G401.6 (cell line): ENCODE data around the gene NASP.

Experiments used
- FAIRE-seq: peaks from 2 replicates; lab custom pipeline; 2012; peaks lifted over from hg19 to GRCh38; lab: Jason Lieb, UNC

The NASP gene, protein sequence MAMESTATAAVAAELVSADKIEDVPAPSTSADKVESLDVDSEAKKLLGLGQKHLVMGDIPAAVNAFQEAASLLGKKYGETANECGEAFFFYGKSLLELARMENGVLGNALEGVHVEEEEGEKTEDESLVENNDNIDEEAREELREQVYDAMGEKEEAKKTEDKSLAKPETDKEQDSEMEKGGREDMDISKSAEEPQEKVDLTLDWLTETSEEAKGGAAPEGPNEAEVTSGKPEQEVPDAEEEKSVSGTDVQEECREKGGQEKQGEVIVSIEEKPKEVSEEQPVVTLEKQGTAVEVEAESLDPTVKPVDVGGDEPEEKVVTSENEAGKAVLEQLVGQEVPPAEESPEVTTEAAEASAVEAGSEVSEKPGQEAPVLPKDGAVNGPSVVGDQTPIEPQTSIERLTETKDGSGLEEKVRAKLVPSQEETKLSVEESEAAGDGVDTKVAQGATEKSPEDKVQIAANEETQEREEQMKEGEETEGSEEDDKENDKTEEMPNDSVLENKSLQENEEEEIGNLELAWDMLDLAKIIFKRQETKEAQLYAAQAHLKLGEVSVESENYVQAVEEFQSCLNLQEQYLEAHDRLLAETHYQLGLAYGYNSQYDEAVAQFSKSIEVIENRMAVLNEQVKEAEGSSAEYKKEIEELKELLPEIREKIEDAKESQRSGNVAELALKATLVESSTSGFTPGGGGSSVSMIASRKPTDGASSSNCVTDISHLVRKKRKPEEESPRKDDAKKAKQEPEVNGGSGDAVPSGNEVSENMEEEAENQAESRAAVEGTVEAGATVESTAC

DNA sequence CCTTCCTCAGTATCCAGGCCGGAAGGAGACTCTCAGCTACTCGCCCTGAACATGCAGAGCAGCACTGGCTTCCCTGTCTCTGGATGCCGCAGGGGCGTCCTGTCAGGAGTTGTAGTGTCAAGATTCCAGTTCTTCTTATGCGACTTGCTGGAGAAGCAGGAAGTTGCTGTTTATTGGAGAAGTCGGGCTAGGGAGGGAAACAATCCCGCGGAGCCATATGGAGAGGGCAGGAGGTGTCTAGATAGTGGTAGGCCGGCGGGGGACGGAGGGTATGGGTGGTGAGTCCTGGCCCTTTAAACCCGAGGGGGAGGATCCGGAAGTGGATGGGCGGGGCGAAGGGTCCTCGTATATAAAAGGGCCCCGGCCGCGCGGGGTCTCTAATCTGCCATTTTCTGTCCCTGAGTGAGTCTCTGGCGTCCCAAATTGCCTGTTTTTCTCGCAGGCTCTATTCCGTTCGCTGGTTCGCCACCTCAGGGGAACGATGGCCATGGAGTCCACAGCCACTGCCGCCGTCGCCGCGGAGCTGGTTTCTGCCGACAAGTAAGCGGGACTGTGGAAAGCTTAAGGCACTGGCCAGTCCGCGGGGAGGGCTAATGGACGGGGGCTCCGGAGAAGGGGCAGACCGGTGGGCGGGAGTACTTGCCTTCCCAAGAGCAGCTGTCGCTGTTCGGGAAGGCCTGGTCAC, at the start of gene NASP:
Gene NASP (plus strand): TSS at position 376 of the 685 bp plus-strand sequence. CDS start 106 bp downstream, at position 482.
- FAIRE-seq = peak; percentile 37

DNA sequence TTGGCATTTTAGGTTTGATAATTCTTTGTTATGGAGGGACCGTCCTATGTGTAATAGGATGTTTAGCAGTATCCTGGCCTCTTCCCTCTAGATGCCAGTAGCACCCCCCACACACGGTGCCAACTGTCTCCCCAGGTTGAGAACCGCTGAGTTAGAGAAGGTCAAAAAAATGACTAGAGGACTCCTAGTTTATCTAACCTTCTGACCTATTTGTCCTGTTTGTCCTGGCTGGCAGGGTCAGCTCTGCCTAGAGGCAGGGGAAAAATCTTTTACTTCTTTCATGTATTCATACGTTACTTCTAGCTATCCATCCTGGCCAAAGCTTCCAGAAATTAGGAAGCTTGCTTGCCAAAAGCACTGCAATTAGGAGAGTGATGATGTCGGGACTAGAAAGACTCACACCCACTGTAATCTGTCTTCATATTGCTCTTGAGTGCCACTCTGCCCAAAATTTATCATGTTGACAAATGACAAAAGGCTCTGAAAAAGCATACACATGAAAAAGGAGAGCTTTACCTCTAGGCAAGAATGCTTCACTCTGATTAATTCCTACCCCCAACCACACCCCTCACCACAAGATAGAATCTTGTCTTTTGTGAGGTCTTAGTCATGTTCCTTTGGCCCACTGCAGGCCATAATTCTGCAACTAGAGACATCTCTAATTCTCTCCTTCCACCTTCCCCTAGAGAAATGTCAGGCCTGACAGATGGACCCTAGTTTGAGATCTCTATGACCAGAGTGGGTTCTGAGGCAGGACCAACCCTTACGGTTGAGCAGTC, 47.7 kb upstream of the NASP start:
- FAIRE-seq = no peak

DNA sequence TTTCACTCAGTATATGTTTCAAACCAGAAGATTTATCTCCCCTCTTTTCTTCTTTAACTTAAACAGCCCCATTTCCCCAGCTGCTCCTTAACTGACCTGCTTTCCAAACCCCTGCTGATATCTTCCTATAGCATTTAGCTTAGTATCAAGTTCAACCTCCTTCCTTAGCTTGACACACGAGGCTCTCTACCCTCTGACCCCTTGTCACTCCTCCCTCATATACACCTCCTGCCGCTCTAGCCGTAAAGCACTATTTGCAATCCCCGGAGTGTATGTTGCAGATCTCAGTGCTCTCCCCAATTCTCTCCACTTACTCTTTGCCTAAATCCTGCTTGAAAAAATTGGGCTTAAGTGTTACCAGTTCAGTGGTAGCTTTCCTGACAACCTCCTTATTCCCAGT, 47.0 kb upstream of the NASP start:
- no peak for FAIRE-seq

DNA sequence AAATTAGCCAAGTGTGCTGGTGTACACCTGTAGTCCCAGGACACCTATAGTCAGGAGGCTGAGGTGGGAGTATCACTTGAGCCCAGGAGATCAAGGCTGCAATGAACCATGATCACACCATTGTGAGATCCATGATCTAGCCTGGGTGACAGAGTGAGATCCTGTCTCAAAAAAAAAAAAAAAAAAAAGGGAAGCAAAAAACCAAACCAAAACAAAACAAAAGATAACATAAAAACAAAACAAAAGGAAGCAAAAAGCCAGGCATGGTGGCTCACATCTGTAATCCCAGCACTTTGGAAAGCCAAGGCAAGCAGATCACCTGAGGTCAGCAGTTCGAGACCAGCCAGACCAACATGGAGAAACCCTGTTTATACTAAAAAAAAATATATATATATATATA, 42.6 kb upstream of the NASP start:
- FAIRE-seq = no peak

DNA sequence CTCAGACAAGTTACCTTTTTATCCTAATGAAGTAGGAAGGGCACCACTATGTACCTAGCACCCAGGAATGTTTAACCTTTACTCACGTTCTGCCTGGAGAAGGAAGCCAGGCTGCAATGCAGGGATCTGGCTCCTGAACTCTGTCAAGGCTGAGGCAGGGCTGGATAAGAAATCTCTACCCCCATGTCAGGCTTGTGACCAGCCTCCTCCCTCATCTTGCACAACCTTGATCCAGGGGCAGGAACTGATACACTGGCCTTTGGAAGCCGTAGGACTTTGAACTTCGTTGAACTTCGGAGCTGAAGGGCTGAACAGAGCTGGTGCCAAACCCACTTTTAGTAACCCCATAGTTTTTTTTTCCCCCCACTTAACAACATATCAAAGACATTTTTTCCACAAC, 41.2 kb upstream of the NASP start:
- no peak for FAIRE-seq

DNA sequence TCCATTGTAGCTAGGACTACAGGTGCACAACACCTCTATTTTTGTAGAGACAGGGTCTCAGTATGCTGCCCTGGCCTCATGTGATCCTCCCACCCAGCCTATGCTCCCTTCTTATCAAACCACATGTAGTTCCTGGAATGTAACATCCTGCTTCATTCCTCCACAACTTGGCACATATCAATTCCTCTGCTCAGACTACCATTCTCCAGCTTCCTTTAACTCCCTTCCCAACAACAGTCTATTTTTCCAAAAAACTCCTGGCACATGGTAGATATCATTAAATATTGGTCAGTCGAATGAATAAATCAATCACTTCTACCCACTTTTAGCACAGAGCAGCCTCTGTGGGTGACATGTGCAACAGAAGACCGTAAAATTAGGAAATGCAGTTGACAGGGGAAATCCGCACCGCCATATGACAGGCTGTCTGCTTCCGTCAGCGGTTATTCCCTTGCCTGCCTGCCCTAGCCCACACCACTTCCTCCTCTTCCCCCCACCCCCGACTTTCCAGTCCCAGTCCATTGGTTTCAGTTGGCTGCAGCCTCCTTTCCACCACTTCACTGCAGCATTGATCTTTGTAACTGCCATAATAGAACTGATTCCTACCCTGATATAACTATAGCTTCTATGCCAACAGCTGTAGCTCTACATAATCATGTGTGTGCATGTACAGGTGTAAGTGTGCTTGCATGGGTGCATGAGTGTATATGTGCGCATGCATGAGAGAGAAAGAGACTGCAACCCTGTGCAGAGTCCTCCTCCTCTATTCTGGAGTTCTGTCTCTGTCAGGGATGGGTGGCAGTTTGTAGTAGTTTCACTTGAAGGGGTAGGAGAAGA, 40.0 kb upstream of the NASP start:
- no peak for FAIRE-seq

DNA sequence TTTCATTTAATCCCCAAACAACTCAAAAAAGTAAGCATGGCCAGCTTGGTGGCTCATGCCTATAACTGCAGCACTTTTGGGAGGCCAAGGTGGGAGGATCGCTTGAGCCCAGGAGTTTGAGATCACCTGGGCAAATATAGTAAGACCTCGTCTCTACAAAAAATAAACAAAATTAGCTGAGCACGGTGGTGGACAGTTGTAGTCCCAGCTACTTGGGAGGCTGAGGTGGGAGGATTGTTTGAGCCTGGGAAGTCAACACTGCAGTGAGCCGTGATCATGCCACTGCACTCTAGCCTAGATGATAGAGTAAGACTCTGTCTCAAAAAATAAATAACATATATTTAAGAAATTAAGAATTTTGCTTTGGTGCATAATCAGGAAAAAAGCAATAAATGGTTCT, 39.3 kb upstream of the NASP start:
- no peak for FAIRE-seq

DNA sequence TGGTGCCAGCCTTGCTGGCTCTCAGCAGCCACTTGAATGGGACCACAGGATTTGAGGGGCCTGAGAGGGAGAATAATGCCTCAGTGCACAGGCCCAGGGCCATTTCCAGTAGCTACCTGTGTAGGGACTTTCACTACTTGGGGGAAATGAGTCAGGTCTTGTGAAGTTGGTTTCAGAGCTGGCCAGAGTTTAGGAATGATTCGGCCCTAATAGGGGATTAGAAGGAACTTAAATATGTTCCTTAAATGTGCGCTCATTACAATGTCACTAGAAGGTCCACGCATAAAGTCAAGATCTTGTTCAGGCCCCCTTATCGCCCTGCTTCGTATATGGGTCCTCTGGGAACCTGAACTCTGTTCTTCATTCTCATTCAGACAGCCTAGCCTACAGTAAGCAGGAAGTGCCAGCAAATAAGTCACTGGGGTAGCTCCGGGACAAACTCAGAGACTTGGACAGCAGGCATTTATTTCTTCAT, 38.8 kb upstream of the NASP start:
- FAIRE-seq = no peak

DNA sequence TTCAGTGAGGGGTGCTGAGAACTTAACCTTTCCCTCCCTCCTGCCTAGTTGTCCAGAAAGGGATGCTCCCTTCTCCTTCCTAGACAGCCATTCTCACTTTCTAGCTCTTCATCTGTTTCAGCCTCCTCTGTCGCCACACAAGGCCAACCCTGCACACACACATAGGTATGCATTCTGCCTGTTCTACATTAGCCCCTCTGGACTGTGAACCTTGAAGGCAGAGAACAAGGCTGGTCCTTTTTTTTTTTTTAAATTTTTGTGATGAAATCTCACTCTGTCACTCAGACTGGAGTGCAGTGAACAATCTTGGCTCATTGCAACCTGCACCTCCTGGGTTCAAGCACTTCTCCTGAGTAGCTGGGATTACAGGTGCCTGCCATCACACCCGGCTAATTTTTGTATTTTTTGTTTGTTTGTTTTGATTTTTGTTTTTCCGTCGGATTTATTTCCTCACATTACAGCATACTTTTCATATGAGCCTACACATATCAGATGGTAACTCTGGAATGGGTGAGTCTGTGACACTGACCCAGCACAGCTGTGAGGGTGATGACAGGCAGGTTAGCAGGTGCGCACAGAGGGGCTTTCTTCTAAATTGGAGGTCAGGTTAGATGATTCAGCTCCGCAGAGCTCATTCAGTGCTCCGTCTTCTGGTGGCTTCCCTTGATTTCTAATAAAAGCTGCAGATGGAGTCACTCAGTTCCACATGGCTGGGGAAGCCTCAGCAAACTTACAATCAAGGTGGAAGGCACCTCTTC, 38.1 kb upstream of the NASP start:
- FAIRE-seq = no peak

DNA sequence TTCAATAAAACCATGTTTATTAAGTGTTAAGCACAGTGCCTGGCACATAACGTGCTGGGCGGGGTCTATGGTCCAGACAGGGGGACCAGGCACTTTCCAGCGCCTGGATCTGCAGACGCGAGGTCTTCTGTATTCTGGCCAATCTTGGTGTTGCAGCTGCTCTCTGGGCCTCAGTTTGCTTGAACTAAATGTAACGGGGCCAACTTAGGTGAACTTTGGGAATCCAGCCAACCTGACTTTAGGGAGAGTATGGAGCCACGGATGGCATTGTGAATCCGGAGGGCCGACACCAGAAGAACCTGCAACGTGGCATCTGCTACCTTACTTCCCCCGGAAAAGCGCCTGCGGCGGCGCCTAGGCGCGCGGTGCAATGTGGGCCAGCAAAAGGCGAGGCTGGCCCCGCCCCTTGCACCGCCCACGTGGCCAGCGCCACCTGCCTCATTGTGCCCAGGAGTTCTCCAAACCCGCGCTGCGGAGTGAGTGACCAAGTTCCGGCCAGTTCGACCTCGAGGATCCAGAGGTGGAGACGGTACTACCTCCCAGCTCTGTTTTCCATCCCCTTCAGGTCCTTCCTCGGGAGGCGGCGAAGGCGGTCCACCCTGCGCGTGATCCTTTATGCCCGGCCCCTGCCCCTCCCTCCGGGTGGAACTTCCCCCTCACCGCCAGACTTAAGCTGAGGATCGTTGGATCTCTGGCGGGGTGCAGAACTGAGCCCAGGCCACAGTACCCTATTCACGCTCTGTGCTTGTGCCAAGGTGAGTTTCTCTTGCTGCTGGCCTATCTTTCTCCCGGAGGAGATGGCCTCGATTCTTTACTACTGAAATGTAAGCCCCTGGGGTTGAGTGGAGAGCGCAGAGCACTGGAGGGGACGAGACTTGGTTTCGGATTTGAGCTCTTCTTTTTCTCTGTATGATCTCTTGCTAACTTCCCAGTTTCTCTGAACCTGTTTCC, 33.2 kb upstream of the NASP start, which contains the start of gene AKR1A1:
Gene AKR1A1 (plus strand): TSS at position 426 of the 951 bp plus-strand sequence. CDS start 10,969 bp downstream, outside the sequence.
- peak; percentile 52 for FAIRE-seq

DNA sequence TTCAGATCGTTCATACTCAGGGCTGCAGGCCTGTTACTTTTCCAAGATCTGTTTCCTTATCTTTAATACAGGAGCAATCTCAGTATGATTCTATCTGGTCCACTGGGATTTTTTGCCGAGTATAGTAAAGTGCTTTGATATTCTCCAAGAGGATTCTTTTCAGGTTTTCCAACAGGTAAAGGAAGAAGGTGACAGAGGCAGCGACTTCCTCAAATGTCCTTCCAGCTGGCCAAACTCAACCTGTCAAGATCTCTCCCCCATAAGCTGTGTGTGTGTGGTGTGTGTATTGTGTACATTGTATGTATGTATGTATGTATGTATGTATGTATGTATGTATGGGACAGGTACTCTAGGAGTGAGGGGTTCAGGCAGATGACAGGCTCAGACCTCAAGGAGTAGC, 32.2 kb upstream of the NASP start:
- FAIRE-seq = no peak

DNA sequence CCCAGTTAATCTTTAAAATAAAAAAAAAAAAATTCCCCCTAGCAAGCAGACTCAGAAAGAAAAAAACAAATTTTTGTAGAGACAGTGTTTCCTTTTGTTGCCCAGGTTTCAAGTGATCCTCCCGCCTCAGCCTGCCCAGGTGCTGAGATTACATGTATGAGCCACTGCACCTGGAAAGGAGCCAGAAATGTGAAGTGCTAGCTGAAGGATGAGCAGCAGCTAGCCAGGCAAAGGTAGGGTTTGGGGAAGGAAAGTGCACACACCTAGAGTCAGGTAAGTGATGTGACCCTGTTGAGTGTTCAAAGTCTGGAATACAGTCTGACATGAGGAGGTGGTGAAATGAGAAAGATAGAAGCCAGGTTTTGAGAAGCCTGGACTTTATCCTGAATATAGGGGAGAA, 31.5 kb upstream of the NASP start:
- FAIRE-seq = no peak

DNA sequence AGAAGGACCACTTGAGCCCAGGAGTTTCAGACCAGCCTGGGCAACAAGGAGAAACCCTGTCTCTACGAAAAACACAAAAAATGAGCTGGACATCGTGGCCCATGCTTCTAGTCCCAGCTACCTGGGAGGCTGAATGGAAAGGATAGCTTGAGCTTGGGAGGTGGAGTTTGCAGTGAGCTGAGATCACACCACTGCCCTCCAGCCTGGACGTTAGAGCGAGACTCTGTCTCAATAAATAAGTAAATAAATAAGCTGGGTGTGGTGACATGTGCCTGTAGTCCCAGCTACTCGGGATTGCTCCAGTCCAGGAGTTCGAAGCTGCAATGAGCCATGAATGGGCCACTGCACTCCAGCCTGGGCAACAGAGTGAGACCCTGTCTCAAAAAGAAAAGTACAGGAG, 29.6 kb upstream of the NASP start:
- FAIRE-seq = no peak

DNA sequence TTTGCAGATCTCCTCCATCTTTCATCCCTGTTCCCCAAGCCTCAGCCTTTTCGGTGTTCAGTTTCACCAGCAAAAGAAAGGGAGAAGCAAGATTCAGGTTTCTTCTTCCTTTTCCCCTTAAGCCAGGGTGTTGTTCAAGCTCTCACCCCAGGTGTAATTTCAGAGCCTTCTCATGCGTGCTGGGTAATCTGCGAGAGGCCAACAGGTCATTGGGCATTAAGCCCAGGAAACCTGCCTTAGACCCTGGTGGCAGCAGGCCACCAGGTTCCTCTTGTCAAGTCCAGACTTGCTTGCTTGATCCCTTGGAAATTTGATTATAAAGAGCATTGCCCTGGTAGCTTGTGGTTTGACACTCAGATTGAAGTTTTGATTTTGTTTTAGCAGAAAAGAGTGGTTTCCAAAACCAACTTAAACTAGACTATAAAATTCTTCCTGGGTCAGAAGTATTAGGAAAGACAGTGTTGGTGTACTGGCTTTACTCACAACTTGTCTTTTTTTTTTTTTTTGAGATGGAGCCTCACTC, 26.4 kb upstream of the NASP start:
- no peak for FAIRE-seq

DNA sequence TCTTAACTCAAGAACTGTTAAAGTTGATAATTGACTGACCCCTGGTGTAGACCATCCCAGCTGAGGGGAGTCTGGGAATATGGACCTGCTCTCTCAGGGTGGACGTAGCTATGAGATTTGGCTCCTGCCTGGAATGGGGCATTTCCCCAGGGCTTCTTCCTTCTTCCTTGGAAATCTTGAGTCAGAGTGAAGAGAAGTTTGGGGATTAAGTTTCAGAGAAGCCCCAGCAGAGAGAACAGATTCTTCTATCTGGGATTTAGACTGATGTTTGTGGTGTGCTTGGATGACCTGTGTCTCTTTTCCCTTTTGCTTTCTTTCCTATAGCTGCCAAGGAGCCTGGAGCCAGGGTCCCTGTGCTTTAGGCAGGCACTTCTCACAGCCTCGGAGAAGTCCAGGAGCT, 20.0 kb upstream of the NASP start:
- no peak for FAIRE-seq

DNA sequence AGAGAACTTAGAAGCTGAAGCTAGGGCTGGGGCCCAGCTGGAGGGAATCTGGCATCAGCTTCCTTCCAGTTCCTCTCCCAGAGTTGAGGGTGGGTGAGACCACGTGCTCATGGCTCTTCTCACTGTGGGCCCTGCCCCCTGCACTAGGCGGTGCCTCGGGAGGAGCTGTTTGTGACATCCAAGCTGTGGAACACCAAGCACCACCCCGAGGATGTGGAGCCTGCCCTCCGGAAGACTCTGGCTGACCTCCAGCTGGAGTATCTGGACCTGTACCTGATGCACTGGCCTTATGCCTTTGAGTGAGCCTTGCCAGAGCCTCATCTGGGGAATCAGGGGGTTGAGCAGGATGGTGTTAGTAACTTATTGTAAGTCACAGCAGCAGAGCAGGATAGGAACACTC, 17.1 kb upstream of the NASP start:
- FAIRE-seq = no peak

DNA sequence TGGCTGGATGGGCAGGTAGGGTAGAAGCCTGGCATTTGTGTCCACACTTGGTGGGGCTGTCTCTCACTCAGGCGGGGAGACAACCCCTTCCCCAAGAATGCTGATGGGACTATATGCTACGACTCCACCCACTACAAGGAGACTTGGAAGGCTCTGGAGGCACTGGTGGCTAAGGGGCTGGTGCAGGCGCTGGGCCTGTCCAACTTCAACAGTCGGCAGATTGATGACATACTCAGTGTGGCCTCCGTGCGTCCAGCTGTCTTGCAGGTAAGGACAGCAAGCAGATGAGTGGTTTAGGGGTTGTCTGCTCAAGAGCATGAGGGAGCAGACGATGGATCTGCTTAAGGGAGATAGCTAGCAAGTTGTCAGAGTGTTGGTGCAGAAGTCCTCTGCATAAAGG, 15.9 kb upstream of the NASP start:
- FAIRE-seq = no peak

DNA sequence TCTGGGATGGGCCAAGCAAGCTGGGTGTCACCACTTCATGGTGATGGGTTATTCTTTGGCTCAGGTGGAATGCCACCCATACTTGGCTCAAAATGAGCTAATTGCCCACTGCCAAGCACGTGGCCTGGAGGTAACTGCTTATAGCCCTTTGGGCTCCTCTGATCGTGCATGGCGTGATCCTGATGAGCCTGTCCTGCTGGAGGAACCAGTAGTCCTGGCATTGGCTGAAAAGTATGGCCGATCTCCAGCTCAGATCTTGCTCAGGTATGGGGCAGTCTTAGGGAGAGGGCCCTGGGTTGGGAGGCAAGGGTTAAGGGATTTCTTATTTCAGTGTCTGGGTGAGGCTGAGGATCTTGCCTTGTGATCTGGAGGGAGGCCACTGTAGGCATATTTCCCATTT, 15.4 kb upstream of the NASP start:
- no peak for FAIRE-seq

DNA sequence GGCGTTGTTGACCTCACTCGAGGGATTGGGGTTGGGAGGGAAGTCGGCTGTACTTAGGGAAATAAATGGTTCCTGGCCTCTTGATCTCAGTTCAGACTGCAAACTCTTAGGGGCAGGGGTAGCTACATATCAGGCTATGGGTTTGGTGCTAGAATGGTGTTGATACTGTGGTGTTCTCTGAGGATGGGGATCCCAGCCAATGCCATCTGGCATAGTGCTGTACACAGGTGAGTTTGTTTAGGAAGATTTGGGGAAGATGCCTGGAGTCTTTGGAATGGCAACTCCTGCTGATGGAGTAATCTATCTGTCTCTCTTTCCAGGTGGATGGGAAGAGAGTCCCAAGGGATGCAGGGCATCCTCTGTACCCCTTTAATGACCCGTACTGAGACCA, 14.3 kb upstream of the NASP start:
- no peak for FAIRE-seq
